Measurements from ENCODE around the gene BEND7.

GRCh38 chr10:13499150-13499549 lies 29.7 kb downstream of the BEND7 start:
- TF ChIP-seq GABPA (IDR thresholded peaks at IDR 0.05; ENCODE audit: low read depth) (no peak), CTCF (IDR thresholded peaks at IDR 0.05) (no peak), EZH2phosphoT487 (IDR thresholded peaks at IDR 0.05; ENCODE audit: borderline replicate concordance, low read depth) (no peak), JUND (IDR thresholded peaks at IDR 0.05) (no peak), EP300 (IDR thresholded peaks at IDR 0.05; ENCODE audit: borderline replicate concordance in 1 of 2, low read depth in 1 of 2, low read length in 1 of 2) (no peak), SIN3A (IDR thresholded peaks at IDR 0.05; ENCODE audit: borderline replicate concordance, low read depth, low read length) (no peak)
